OCI-LY7 (cell line): ENCODE measurements around the gene CCDC33. TPM values are rescaled to one million over a fixed set of nuclear protein-coding genes. Genes with fewer than 3 reads are reported as not detected.

ENCODE experiments used
- BruUV-seq: library from RNA; stranded (reverse); fragments of 400-500 nt; replicated peaks from 2 replicates; lab custom pipeline; 2021; lab: Mats Ljungman, UMichigan
- CTCF ChIA-PET: fragments of 300-600 bp; sonication (Branson Sonifier 250); formaldehyde crosslinking; loops from one replicate; lab custom pipeline; 2022; ENCODE audit warnings: antibody characterized with exemption; ENCODE audit not compliant: unreplicated experiment; lab: Charles Lee
- POLR2A ChIA-PET: fragments of 300-600 bp; sonication (Branson Sonifier 250); formaldehyde crosslinking; loops from one replicate; lab custom pipeline; 2022; ENCODE audit warnings: antibody characterized with exemption; lab: Charles Lee
- DNase-seq: peaks from one replicate; pipeline ENCODE4 v3.0.0-alpha.2; 2015; ENCODE audit warnings: low spot score
- H2AFZ ChIP-seq: fragments of 200-600 bp; sonication (generic), shearing (Covaris generic); 2 replicates; pipeline ENCODE4 v1.6.1; 2014; ENCODE audit warnings: mild to moderate bottlenecking, antibody characterized with exemption, low read length, moderate library complexity
- H3K27ac ChIP-seq: fragments of 200-600 bp; sonication (generic); 2 replicates; pipeline ENCODE4 v1.5.1; 2014; ENCODE audit warnings: mixed run types, low read depth, mild to moderate bottlenecking, moderate library complexity, low read length, inconsistent platforms; ENCODE audit not compliant: poor library complexity, severe bottlenecking
- H3K36me3 ChIP-seq: fragments of 200-600 bp; sonication (generic); 2 replicates; pipeline ENCODE4 v1.6.1; 2014; ENCODE audit warnings: mild to moderate bottlenecking, antibody characterized with exemption, low read length, moderate library complexity, mixed read lengths; ENCODE audit not compliant: insufficient read depth
- H3K4me1 ChIP-seq: fragments of 200-600 bp; sonication (generic); 2 replicates; pipeline ENCODE4 v1.5.1; 2014; ENCODE audit warnings: mild to moderate bottlenecking, low read length; ENCODE audit not compliant: insufficient read depth, poor library complexity, severe bottlenecking
- H3K4me2 ChIP-seq: fragments of 200-600 bp; sonication (generic); 2 replicates; pipeline ENCODE4 v1.6.1; 2014; ENCODE audit warnings: mild to moderate bottlenecking, low read length
- H3K4me3 ChIP-seq: fragments of 200-600 bp; sonication (generic); 2 replicates; pipeline ENCODE4 v1.5.1; 2014; ENCODE audit warnings: mild to moderate bottlenecking, low read depth, low read length; ENCODE audit not compliant: poor library complexity, severe bottlenecking
- H3K79me2 ChIP-seq: fragments of 200-600 bp; sonication (generic); 2 replicates; pipeline ENCODE4 v1.6.1; 2016; ENCODE audit warnings: low read depth, mild to moderate bottlenecking, low read length, moderate library complexity, mixed read lengths; ENCODE audit not compliant: insufficient read depth
- H3K9me2 ChIP-seq: fragments of 200-600 bp; sonication (generic); 2 replicates; pipeline ENCODE4 v1.6.1; 2016; ENCODE audit warnings: mild to moderate bottlenecking, low read length, mixed read lengths; ENCODE audit not compliant: insufficient read depth
- H3K9me3 ChIP-seq: fragments of 200-600 bp; sonication (generic); 2 replicates; pipeline ENCODE4 v1.6.1; 2014; ENCODE audit warnings: mild to moderate bottlenecking, mixed run types, low read length, mixed read lengths
- H4K20me1 ChIP-seq: fragments of 200-600 bp; sonication (generic); 2 replicates; pipeline ENCODE4 v1.6.1; 2014; ENCODE audit warnings: mild to moderate bottlenecking, antibody characterized with exemption, low read length, moderate library complexity, mixed read lengths; ENCODE audit not compliant: insufficient read depth
- CTCF ChIP-seq: fragments of 200-600 bp; sonication (generic); conservative IDR thresholded peaks from 2 replicates; pipeline ENCODE4 v1.5.1; 2014; ENCODE audit warnings: mild to moderate bottlenecking, antibody characterized with exemption, low read length, moderate library complexity, mixed read lengths
- EZH2phosphoT487 ChIP-seq: fragments of 200-600 bp; sonication (generic); IDR thresholded peaks from 2 replicates; pipeline ENCODE4 v1.6.1; 2018; ENCODE audit warnings: low read depth, borderline replicate concordance, mild to moderate bottlenecking, mixed run types, antibody characterized with exemption, low read length, moderate library complexity, mixed read lengths
- intact Hi-C: fragments of 100-400 bp; cut with micrococcal nuclease; formaldehyde crosslinking; loops from one replicate; pipeline ENCODE4 v1.10.0; 2022; ENCODE audit not compliant: unreplicated experiment
- total RNA-seq, 2 experiments: library from RNA; depleted of rRNA in 1 of 2; stranded (reverse); fragments of >200 nt in 1 of 2; shearing (Covaris generic) in 1 of 2; gene quantifications; 2 replicates each; pipeline ENCODE4 v1.2.3, GENCODE V29; 2014 to 2022

CCDC33 gene
- total RNA-seq, 2 experiments from 2014 or later, result not detected

GRCh38 chr15:74199297-74199652 is 36.9 kb upstream of the CCDC33 start:
- BruUV-seq, result no TSS peak
- Histone ChIP-seq H3K27ac (no peak overlapping the region), H3K79me2 (no peaks in the 10 kb centered on the region), H4K20me1 (no peaks in the 10 kb centered on the region), H3K4me3 (no peak overlapping the region), H3K9me2 (no peaks in the 10 kb centered on the region), H3K4me2 (no peak overlapping the region), H3K4me1 (no peaks in the 10 kb centered on the region), H3K9me3 (no peaks in the 10 kb centered on the region), H3K36me3 (no peaks in the 10 kb centered on the region), H2AFZ (no peak overlapping the region)
- ChIA-PET POLR2A (no interaction called here), CTCF (no interaction called here)
- intact Hi-C loops, result no loop called here
- TF ChIP-seq CTCF (no peak), EZH2phosphoT487 (no peak)
- DNase-seq, result no peak

GRCh38 chr15:74200412-74200815 is 35.7 kb upstream of the CCDC33 start:
- Histone ChIP-seq H4K20me1 (no peaks in the 10 kb centered on the region), H2AFZ (no peak overlapping the region), H3K36me3 (no peaks in the 10 kb centered on the region), H3K79me2 (no peaks in the 10 kb centered on the region), H3K9me2 (no peaks in the 10 kb centered on the region), H3K27ac (no peak overlapping the region), H3K4me2 (no peak overlapping the region), H3K4me1 (no peaks in the 10 kb centered on the region), H3K4me3 (no peak overlapping the region), H3K9me3 (no peaks in the 10 kb centered on the region)
- CTCF ChIA-PET, result no interaction called here
- no peak for TF ChIP-seq CTCF
- TF ChIP-seq EZH2phosphoT487, result no peak
- POLR2A ChIA-PET, result no interaction called here
- no peak for DNase-seq
- intact Hi-C loops, result no loop called here
- BruUV-seq, result no TSS peak

GRCh38 chr15:74200871-74201419 is 35.2 kb upstream of the CCDC33 start:
- ChIA-PET CTCF (no interaction called here), POLR2A (no interaction called here)
- Histone ChIP-seq H3K27ac (no peak overlapping the region), H3K9me2 (no peaks in the 10 kb centered on the region), H3K4me2 (no peak overlapping the region), H3K79me2 (no peaks in the 10 kb centered on the region), H3K9me3 (no peaks in the 10 kb centered on the region), H3K36me3 (no peaks in the 10 kb centered on the region), H3K4me3 (no peak overlapping the region), H4K20me1 (no peaks in the 10 kb centered on the region), H2AFZ (no peak overlapping the region), H3K4me1 (no peaks in the 10 kb centered on the region)
- intact Hi-C loops, result no loop called here
- DNase-seq, result no peak
- TF ChIP-seq EZH2phosphoT487 (no peak), CTCF (no peak)
- BruUV-seq, result no TSS peak
